ENCODE results near the gene CDHR2. TPM values are rescaled to one million over a fixed set of nuclear protein-coding genes. Genes with fewer than 3 reads are reported as not detected.

The CDHR2 gene
- total and polyA plus RNA-seq, 2 of the 13 experiments (the other 11 are each of a cell fraction or from before 2014, with no cell fraction given), result 17.9 to 20.9 TPM

DNA sequence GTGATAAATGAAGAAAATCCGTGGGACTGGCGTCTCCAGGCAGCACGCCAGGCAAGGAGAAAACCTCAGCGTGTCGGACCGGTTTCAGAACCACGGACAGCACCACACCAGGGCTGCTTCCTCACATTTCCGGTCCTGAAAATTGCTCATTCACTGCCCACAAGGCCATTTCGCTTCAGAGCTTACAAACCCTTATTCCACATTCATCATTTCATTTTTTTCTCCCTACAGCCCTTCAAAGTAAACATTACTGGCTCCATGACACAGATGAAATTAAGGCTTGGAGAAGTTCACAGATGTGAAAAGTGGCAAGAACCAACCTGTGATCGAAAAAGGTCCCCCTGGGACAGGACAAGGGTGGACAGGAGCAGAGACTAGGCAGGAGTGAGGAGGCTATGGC, 62.3 kb downstream of the CDHR2 start (continued):
- peak; percentile 56; the same call in 1 of the 2 replicates for TF ChIP-seq TMF1 (CRISPR knock-in tag; IDR thresholded peaks at IDR 0.05; ENCODE audit: low read depth)
- TF ChIP-seq ZNF766 (CRISPR knock-in tag; IDR thresholded peaks at IDR 0.05; ENCODE audit: borderline replicate concordance), result no peak
- TF ChIP-seq TERF1 (CRISPR knock-in tag; IDR thresholded peaks at IDR 0.05), result no peak
- TF ChIP-seq GMEB1 (CRISPR knock-in tag; IDR thresholded peaks at IDR 0.05; ENCODE audit: borderline replicate concordance), result no peak
- TF ChIP-seq U2AF2 (IDR thresholded peaks at IDR 0.05; ENCODE audit: low read depth, low read length), result no peak
- TF ChIP-seq FOXK1 (CRISPR knock-in tag; IDR thresholded peaks at IDR 0.05; ENCODE audit: borderline replicate concordance, low read depth), result peak; percentile 67; the same call in 1 of the 2 replicates
- no peak for TF ChIP-seq ZNF724P (CRISPR knock-in tag; IDR thresholded peaks at IDR 0.05; ENCODE audit: borderline replicate concordance)
- no peak for TF ChIP-seq AGO2 (optimal IDR thresholded peaks at IDR 0.05; ENCODE audit: low read depth, low read length)
- peak; percentile 64 for TF ChIP-seq RARA (CRISPR knock-in tag; IDR thresholded peaks at IDR 0.05)
- no peak for TF ChIP-seq TBL1XR1 (IDR thresholded peaks at IDR 0.05; ENCODE audit: borderline replicate concordance, low read length, partially characterized antibody)
- TF ChIP-seq, protein P1, sequence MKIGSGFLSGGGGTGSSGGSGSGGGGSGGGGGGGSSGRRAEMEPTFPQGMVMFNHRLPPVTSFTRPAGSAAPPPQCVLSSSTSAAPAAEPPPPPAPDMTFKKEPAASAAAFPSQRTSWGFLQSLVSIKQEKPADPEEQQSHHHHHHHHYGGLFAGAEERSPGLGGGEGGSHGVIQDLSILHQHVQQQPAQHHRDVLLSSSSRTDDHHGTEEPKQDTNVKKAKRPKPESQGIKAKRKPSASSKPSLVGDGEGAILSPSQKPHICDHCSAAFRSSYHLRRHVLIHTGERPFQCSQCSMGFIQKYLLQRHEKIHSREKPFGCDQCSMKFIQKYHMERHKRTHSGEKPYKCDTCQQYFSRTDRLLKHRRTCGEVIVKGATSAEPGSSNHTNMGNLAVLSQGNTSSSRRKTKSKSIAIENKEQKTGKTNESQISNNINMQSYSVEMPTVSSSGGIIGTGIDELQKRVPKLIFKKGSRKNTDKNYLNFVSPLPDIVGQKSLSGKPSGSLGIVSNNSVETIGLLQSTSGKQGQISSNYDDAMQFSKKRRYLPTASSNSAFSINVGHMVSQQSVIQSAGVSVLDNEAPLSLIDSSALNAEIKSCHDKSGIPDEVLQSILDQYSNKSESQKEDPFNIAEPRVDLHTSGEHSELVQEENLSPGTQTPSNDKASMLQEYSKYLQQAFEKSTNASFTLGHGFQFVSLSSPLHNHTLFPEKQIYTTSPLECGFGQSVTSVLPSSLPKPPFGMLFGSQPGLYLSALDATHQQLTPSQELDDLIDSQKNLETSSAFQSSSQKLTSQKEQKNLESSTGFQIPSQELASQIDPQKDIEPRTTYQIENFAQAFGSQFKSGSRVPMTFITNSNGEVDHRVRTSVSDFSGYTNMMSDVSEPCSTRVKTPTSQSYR (CRISPR knock-in tag; IDR thresholded peaks at IDR 0.05; ENCODE audit: borderline replicate concordance), result peak; percentile 39; the same call in 1 of the 2 replicates
- TF ChIP-seq ZNF772 (CRISPR knock-in tag; IDR thresholded peaks at IDR 0.05), result no peak
- TF ChIP-seq AGO1 (IDR thresholded peaks at IDR 0.05; ENCODE audit: low read depth, low read length, poor library complexity, severe bottlenecking), result no peak
- TF ChIP-seq, protein P2, sequence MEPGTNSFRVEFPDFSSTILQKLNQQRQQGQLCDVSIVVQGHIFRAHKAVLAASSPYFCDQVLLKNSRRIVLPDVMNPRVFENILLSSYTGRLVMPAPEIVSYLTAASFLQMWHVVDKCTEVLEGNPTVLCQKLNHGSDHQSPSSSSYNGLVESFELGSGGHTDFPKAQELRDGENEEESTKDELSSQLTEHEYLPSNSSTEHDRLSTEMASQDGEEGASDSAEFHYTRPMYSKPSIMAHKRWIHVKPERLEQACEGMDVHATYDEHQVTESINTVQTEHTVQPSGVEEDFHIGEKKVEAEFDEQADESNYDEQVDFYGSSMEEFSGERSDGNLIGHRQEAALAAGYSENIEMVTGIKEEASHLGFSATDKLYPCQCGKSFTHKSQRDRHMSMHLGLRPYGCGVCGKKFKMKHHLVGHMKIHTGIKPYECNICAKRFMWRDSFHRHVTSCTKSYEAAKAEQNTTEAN (CRISPR knock-in tag; conservative IDR thresholded peaks at IDR 0.05), result 0 out of 2 replicates have a peak, but pooled peaks have one; percentile 62
- TF ChIP-seq, protein P3, sequence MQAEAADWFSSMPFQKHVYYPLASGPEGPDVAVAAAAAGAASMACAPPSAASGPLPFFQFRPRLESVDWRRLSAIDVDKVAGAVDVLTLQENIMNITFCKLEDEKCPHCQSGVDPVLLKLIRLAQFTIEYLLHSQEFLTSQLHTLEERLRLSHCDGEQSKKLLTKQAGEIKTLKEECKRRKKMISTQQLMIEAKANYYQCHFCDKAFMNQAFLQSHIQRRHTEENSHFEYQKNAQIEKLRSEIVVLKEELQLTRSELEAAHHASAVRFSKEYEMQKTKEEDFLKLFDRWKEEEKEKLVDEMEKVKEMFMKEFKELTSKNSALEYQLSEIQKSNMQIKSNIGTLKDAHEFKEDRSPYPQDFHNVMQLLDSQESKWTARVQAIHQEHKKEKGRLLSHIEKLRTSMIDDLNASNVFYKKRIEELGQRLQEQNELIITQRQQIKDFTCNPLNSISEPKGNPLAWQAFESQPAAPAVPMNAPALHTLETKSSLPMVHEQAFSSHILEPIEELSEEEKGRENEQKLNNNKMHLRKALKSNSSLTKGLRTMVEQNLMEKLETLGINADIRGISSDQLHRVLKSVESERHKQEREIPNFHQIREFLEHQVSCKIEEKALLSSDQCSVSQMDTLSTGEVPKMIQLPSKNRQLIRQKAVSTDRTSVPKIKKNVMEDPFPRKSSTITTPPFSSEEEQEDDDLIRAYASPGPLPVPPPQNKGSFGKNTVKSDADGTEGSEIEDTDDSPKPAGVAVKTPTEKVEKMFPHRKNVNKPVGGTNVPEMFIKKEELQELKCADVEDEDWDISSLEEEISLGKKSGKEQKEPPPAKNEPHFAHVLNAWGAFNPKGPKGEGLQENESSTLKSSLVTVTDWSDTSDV (CRISPR knock-in tag; IDR thresholded peaks at IDR 0.05), result no peak
- no peak for TF ChIP-seq SRSF4 (IDR thresholded peaks at IDR 0.05; ENCODE audit: low read depth, low read length, poor library complexity, severe bottlenecking)
- no peak for TF ChIP-seq HMGA1 (CRISPR knock-in tag; conservative IDR thresholded peaks at IDR 0.05)
- no peak for TF ChIP-seq ARHGAP35 (CRISPR knock-in tag; IDR thresholded peaks at IDR 0.05; ENCODE audit: borderline replicate concordance)
- TF ChIP-seq ZNF883 (CRISPR knock-in tag; IDR thresholded peaks at IDR 0.05; ENCODE audit: not compliant biosample characterization), result no peak
- peak; percentile 46; the same call in 1 of the 2 replicates for TF ChIP-seq BCL6 (CRISPR knock-in tag; IDR thresholded peaks at IDR 0.05)

All from HepG2 (cell line).